ENCODE data around the gene SLC19A1.
"Not testable (repeated sequence)": the region's sequence is repeated elsewhere in the genome, so short reads cannot be mapped to it uniquely, and the experiment has no call there.

Gene SLC19A1

DNA sequence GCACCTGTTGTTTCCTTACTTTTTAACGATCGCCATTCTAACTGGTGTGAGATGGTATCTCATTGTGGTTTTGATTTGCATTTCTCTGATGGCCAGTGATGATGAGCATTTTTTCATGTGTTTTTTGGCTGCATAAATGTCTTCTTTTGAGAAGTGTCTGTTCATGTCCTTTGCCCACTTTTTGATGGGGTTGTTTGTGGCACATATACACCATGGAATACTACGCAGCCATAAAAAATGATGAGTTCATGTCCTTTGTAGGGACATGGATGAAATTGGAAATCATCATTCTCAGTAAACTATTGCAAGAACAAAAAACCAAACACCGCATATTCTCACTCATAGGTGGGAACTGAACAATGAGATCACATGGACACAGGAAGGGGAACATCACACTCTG is 39.0 kb downstream of the SLC19A1 start:
- not testable (repeated sequence) for DNase-seq

DNA sequence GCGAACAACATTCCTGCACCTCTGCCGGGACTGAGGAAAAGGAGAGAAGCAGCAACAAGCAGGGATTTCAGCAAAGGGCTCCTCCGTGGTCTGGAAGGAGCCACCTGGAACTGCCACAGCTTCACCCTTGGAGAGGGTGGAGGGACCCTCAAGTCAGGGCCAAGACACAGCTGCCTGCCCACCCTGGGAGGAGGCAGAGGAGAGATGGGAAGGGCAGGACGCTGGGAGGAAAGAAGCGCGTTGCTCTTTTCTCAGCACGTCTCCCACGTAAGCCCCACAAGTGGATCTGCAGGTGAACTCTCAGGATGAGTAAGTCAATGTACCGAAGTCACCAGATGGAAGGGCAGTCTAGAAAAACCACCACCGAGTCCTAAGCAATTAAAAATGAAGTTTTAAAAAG is 39.6 kb downstream of the SLC19A1 start:
- DNase-seq = no peak

DNA sequence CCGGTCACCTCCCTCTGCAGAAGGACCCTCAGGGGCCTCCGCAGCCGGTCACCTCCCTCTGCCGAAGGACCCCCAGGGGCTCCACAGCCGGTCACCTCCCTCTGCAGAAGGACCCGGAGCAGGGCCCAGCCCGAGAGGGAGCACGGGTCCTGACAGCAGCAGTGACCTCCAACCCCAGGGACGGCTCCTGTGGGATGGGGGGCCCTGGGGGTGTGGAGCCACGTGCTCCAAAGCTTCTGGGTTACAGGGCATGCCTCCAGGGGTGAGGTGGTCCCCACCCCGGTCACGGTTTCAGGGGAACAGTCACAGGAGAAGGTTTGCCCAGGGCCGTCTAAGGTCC is 40.3 kb downstream of the SLC19A1 start:
- no peak for DNase-seq

DNA sequence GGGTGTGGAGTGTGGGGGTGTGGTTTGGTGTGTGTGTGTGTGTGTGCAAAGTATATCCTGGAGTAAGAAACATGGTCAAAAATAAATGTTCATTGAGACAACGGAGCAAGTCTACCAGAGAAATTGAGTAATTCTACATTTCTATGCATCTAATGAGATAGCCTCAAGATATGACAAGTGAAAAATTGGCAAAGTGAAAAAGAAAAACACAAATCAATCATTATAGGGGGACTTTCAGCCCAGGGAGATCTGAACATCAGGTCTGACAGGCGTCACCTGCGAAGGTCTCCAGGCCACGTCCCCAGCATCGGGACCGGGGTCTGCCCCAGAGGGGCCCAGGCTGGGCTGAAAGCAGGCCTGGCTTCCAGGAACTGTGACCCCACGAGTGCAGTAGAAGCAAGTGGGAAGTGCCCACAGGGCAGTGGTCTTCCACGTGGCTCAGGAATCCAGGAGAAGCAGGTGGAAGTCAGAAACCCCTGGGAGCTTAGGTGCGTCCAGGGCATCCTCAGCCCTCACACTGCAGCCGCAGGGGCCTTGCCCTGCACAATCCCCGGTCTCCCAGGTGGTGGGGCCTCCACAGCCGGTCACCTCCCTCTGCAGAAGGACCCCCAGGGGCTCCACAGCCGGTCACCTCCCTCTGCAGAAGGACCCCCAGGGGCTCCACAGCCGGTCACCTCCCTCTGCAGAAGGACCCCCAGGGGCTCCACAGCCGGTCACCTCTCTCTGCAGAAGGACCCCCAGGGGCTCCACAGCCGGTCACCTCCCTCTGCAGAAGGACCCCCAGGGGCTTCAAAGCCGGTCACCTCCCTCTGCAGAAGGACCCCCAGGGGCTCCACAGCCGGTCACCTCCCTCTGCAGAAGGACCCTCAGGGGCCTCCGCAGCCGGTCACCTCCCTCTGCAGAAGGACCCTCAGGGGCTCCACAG is 40.9 kb downstream of the SLC19A1 start:
- DNase-seq = not testable (repeated sequence)

DNA sequence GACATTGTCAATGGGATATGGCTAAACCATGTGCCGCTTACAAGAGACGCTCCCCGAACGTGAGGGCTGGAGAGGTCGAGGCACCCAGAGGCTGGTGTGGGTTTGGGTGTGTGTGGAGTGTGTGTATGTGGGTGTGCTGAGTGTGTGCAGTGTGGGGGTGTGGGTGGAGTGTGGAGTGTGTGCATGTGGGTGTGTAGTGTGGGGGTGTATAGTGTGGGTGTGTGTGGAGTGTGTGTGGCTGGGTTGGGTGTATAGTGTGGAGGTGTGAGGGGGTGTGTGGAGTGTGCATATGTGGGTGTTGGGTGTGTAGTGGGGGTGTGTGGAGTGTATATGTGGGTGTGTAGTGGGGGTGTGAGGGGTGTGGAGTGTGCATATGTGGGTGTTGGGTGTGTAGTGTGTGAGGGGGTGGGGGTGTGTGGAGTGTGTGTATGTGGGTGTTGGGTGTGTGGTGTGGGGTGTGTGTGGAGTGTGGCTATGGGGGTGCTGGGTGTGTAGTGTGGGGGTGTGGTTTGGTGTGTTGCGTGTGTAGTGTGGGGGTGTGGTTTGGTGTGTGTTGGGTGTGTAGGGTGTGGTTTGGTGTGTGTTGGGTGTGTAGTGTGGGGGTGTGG is 42.2 kb downstream of the SLC19A1 start:
- no peak for DNase-seq

DNA sequence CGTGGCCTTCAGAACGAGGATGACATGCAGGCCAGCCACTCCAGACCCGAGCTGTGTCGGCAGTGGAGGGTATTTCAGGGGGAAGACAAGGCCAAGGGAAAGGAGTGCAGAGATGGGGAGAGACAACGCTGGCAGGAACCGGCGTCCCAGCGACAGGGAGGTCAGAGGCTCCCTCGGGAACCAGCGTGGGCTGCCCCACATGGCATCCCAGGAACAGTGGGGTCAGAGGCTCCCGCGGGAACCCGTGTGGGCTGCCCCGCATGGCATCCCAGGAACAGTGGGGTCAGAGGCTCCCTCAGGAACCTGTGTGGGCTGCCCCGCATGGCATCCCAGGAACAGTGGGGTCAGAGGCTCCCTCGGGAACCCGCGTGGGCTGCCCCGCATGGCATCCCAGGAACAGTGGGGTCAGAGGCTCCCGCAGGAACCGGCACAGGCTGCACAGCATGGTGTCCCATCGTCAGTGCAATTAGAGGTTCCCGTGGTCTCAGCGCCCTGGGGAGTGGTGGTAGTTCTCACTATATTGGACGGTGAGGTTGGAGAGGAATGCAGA is 43.0 kb downstream of the SLC19A1 start:
- DNase-seq = no peak

DNA sequence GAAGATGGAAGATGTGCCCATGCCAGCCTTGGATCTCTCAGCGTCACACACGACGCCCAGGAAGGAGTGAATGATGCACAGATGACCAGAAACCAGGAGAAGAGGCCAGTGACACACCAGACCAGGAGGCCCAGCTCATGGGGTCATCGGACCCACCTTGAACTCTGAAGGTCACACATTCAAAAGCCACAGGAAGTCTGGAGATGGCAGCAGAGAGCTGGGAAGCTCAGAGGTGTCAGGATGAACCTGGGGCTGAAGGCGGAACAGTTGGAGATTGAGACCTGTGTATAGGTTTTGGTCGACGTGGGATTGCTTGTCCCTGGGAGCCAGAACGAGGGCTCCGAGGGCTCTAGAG is 43.6 kb downstream of the SLC19A1 start:
- no peak for DNase-seq

DNA sequence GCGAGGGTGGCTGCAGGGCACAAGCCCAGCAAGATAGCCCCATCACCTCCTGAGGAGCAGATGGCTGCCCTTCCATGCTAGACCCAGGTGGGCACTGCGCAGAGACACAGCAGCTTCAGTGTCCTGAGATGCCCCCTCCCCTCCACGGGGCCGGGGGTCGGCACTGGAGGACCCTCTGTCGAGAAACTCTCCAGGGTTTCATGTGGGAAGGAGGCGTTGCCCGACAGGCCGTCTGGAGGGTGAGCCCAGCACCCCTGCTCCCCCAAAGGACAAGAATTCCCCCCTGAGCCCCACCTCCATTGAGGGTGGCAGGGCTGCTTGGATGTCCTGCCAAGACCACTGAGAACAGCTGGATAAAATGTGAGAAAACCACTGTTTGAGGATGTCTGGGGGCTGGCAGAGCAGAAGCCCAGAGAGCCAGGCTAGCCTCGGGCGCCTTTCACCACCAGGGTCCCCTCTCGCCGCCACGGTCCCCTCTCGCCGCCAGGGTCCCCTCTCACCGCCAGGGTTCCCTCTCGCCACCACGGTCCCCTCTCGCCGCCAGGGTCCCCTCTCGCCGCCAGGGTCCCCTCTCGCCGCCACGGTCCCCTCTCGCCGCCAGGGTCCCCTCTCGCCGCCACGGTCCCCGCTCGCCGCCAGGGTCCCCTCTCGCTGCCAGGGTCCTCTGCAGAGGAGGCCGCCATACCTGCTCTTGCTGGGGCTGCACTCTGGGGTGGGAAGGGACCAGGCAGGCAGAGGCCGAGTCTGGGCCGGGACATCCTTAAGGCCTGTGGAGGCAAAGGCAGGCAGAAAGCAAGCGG is 44.2 kb downstream of the SLC19A1 start:
- DNase-seq = no peak

DNA sequence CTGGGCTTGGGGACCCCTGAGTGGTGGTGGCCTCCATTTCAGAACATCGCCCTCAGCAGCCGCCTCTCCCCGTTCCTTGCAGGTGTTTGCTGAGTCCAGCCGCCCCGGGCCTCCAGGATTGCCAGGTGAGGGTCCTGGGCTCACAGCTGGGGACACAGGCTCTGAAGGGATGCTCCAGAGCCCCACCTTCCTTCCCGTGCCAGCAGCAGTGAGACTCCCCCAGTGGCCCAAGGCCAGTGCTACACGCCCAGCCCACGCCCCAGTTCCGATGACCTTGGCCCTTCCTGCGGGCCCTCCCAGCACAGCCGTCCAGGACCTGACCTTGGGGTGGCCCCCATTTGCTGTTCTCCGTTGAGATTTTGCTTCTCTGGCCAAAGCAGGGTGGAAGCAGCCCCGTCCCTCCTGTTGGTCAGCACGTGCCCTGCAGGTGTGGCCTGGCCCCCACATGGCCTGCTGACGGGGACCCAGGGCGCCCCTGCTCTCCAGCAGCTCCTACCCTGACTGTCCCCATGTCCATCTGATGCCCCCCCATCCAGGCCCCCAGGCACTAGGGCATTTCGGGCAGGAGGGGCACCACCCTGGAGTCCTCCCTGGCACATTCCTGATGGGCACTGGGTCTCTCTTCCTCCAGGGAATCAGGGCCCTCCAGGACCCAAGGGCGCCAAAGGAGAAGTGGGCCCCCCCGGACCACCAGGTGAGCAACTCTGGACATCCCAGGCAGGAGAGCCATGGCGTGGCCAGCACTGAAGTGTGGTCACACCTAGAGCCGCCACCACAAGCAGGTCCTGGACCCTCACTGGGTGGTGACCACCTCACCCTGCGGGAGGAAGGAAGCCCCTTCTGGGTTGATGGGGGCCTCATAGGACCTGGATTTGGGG is 45.0 kb downstream of the SLC19A1 start:
- DNase-seq = no peak

DNA sequence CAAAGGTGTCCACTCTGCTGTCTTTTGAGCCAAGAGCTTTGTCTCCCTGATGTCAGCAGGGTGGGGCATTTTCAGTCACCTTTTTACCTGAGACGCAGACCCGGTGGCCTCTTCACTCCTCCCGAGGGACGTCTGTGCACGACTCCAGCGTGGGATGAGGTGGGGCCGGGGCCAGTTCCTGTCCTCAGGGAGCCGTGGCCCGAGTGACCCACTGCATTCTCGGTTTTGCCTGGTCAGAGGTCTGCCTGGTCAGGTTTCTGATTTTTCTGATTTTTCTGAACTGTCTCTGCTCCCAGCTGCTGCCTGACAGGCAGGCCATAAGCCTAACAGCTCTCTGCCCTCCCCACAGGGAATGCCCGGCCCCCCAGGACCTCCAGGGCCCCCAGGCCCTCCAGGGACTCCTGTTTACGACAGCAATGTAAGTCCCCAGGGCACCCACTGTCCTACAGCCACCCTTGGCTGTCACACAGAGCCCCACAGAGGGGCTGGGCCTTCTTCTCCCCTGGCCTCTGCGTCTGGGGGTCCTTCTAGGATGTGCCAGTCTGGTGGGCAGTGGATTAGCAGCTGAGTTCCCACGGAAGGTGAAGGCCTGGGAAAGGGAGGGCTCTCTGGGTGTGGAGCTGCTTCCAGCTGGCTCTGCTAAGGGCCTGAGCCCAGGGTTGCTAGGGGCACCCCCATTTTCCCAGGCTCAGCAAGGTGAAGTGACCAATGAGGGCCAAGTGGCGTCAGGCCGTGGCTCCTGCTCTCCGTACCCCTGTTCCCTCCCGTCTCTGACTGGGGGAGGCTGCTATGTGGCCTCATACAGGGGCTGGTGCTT is 45.9 kb downstream of the SLC19A1 start:
- DNase-seq = no peak

DNA sequence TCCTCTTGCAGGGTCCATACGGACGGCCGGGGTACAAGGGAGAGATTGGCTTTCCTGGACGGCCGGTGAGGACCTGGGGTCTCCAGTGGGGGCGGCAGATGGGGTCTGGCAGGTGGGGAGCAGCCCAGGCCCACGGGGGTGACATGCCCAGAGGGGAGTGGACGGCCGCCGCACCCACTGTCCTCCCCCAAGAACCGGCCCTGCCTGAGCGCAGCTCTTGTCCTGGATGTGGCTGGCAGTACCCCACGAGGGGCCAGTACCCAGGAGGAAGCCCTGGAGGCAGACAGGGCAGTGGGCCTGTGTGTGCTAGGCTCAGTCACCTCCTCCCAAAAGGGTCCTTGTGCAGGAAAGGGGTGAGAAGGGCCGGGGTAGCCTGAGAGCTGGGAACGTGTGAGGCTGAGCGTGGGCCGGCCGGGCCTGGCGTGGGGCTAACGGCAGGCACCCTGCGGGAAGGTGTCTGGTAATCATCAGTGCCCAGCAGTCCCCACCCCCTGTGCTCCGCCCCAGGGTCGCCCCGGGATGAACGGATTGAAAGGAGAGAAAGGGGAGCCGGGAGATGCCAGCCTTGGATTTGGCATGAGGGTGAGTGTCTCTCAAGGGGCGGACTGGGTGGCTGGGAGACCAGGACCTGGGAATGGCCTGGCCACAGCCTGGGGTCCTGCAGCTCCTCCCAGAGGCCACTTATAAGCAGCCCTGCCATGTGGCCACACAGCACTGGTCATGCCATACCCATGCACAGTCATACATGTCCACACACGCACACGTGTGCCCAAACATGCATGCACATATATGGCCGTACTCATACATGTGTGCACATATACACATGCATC is 47.2 kb downstream of the SLC19A1 start:
- no peak for DNase-seq

DNA sequence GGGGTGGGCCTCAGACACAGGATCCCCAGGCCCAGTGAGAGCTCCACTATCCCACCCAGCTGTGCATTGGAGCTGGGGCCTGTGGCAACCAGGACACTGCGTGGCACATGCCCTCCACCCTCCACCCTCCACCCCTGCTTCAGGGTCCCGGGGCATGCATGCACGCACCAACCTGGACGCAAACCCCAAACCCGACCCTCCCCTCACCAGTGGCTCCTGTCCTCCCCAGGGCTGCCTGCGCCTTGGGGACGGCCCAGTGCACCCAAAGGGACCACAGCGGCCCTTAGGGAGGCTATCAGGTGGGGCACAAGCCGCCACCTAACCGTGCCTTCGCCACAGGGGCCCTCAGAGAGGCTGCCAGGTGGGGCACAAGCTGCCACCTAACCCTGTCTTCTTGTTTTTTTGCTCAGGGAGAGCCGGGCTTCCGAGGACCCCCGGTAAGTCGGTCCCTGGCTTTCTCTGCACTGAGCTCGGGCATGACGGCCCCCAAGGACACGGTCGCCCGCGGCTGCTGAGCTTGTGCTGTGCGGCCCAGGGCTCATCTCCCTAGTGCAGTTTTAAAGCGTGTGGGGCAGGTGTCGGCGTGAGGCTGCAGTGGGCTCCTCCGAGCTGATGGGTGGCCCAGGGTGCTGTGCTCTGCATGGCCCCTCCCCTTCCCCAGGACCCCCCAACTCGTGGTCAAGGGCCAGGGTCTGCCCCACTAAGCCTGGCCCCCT is 47.9 kb downstream of the SLC19A1 start:
- DNase-seq = no peak

DNA sequence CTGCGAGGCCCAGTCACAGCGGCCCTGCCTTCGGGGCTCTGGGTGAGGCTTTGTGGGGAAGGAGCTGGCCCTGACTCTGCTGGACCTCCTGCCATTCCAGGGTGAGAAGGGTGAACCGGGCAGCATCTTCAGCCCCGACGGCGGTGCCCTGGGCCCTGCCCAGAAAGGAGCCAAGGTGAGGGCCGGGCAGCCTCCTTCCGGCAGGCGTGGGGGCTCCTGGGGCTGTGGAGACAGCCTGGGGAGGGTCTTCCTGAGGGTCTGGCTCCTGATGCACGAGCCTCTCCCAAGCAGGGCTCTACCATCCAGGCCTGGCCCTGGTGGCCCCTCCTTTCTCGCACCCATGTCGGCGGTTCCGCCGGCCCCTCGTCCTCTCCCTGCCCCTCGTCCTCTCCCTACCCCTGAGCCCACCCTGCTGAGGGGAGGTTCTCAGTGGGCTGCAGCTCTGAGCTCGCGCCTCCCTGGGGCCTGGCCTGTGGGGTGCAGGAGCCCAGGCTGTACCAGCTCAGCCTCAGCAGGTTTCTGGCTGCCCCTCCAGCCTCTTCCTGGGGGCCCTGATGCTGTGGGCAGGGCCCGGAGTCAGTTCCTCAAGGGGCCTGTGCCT is 48.7 kb downstream of the SLC19A1 start:
- DNase-seq = no peak

DNA sequence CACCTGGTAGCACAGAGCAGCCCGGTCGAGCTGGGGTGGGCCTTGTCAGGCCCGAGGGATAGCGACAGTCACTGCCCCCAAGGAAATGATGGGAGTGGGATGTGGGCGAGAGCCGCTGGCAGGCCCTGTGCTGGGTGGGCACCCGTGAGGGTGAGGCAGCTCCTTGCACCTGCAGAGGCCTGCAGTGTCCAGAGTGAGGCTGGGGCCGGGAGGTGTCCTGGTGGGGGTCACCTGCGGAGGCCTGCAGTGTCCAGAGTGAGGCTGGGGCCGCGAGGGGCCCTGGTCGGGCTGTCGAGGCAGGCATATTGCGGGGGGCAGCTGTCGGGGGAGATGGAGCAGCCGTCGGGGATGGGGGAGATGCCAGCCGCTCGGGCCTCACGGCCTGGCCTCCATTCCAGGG is 49.5 kb downstream of the SLC19A1 start:
- no peak for DNase-seq

DNA sequence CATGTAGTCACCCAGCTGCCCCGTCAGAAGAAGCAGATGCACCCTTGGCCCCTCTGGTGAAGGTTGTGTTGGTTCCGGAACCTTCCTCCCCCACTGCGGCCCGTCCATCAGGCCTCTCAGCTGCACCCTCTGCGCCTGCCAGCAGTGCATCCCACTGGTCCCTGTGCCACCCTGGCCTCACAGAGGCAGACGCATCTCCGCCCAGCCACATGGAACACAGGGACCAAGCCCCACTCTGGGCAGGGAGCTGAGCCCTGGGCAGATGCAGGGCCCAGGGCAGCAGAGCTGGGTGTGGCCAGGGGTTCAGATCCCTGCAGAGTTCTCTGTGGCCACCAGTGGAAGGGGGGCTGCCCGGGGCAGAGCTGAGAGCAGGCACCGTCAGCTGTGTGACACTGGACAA is 50.6 kb downstream of the SLC19A1 start:
- no peak for DNase-seq

DNA sequence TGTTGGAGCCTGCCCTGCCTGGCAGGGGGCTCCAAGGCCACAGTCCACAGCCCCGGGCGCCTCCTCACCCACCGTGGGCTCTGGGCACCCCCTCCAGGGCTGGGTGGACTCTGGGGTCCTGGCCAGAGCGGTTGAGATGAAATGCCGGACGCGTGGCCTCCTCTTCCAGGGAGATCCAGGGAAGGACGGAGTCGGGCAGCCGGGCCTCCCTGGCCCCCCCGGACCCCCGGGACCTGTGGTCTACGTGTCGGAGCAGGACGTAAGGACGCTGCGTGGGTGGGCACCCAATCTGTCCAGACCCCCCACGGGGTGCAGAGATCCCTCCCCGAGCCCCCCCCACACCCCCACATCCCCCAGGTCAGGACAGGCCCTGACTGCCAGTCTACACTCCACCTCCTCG is 51.2 kb downstream of the SLC19A1 start:
- DNase-seq = no peak

DNA sequence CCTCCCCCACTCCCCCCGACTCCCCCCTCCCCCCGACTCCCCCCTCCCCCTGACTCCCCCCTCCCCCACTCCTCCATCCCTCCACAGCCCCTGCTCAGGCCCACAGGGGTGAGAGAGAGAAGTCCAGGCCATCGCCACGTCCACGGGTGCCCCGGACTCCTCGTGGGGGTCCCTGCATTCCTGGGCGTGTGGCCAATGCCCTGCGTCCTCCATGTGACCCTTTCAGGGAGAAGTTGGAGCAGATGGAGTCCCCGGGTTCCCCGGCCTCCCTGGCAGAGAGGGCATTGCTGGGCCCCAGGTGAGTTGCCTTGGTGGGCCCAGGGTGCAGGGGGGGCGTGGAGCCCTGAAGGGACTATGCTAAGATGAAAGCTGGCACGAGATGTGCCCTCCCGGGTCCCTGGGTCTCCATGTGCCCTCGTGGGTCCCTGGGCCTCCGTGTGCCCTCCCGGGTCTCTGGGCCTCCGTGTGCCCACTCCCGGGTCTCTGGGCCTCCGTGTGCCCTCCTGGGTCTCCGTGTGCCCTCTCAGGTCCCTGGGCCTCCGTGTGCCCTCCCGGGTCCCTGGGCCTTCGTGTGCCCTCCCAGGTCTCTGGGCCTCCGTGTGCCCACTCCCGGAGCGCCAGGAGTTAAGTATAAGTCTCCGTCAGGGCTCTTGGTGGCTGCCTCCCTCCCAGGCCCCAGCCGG is 52.0 kb downstream of the SLC19A1 start:
- DNase-seq = no peak

DNA sequence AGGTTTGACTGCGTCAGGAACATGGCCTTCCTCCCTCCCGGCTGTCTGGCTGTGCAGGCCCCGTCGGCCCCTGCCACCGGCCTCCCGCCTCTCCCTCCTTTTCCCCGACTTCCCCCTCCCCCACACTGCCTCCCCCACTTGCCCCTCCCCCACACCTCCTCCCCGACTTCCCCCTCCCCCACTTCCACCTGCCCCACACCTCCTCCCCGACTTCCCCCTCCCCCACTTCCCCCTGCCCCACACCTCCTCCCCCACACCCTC is 52.6 kb downstream of the SLC19A1 start:
- no peak for DNase-seq
